ENCODE measurements around the gene GRPEL1.
"Not testable (repeated sequence)": the region's sequence is repeated elsewhere in the genome, so short reads cannot be mapped to it uniquely, and the experiment has no call there.

GRPEL1 gene

GRCh38 chr4:7103607-7104365, 35.9 kb upstream of the GRPEL1 start:
- TF ChIP-seq CTCF (IDR thresholded peaks at IDR 0.05; ENCODE audit: control insufficient read depth, extremely low read depth, insufficient read depth), result no peak
- no peak for DNase-seq (ENCODE audit: low read depth)
- peak overlapping the region; percentile 5; the same call in 1 of the 2 replicates for H3K4me3 ChIP-seq (ENCODE audit: low read depth, low read length)

GRCh38 chr4:7103031-7103606, 35.3 kb upstream of the GRPEL1 start:
- peak overlapping the region; percentile 73 for H3K4me3 ChIP-seq (ENCODE audit: low read depth, low read length)
- peak; percentile 56 for DNase-seq (ENCODE audit: low read depth)
- TF ChIP-seq CTCF (IDR thresholded peaks at IDR 0.05; ENCODE audit: control insufficient read depth, extremely low read depth, insufficient read depth), result peak; percentile 25; the same call in 1 of the 2 replicates

GRCh38 chr4:7102516-7102909, 34.6 kb upstream of the GRPEL1 start:
- DNase-seq (ENCODE audit: low read depth), result not testable (repeated sequence)
- H3K4me3 ChIP-seq (ENCODE audit: low read depth, low read length), result peak overlapping the region; percentile 73

GRCh38 chr4:7101692-7102515, 34.0 kb upstream of the GRPEL1 start:
- peak; percentile 75 for TF ChIP-seq CTCF (IDR thresholded peaks at IDR 0.05; ENCODE audit: control insufficient read depth, extremely low read depth, insufficient read depth)

GRCh38 chr4:7096236-7096635, 28.4 kb upstream of the GRPEL1 start:
- no peak overlapping the region for H3K4me3 ChIP-seq (ENCODE audit: low read depth, low read length)
- no peak for TF ChIP-seq CTCF (IDR thresholded peaks at IDR 0.05; ENCODE audit: control insufficient read depth, extremely low read depth, insufficient read depth)
- DNase-seq (ENCODE audit: low read depth), result no peak

More at GRCh38 chr4:7101692-7102515, 34.0 kb upstream of the GRPEL1 start:
- DNase-seq (ENCODE audit: low read depth), result no peak
- H3K4me3 ChIP-seq (ENCODE audit: low read depth, low read length), result peak overlapping the region; percentile 73

GRCh38 chr4:7095611-7096155, 27.8 kb upstream of the GRPEL1 start:
- no peak overlapping the region for H3K4me3 ChIP-seq (ENCODE audit: low read depth, low read length)
- no peak for TF ChIP-seq CTCF (IDR thresholded peaks at IDR 0.05; ENCODE audit: control insufficient read depth, extremely low read depth, insufficient read depth)
- no peak for DNase-seq (ENCODE audit: low read depth)

GRCh38 chr4:7094916-7095315, 27.1 kb upstream of the GRPEL1 start:
- no peak for TF ChIP-seq CTCF (IDR thresholded peaks at IDR 0.05; ENCODE audit: control insufficient read depth, extremely low read depth, insufficient read depth)
- DNase-seq (ENCODE audit: low read depth), result no peak
- no peak overlapping the region for H3K4me3 ChIP-seq (ENCODE audit: low read depth, low read length)
